Effector memory CD4-positive, alpha-beta T cell (primary cell): Measurements from ENCODE around the gene MTSS2.
"Not testable (repeated sequence)": the region's sequence is repeated elsewhere in the genome, so short reads cannot be mapped to it uniquely, and the experiment has no call there.

Experiments used
- DNase-seq, 3 donors: peaks; one replicate each; pipeline ENCODE4 v3.0.0-alpha.2; 2020
- H3K27ac ChIP-seq: 2 replicates; pipeline ENCODE4 v1.7.0; 2013; ENCODE audit warnings: mild to moderate bottlenecking, low read length, moderate library complexity; ENCODE audit not compliant: insufficient read depth, poor library complexity, severe bottlenecking
- H3K27me3 ChIP-seq: replicated peaks from 2 replicates; pipeline ENCODE4 v1.7.0; 2013; ENCODE audit warnings: mild to moderate bottlenecking, low read length; ENCODE audit not compliant: insufficient read depth, control insufficient read depth, poor library complexity, severe bottlenecking
- H3K36me3 ChIP-seq: 2 replicates; pipeline ENCODE4 v1.7.0; 2013; ENCODE audit warnings: mild to moderate bottlenecking, low read length, moderate library complexity; ENCODE audit not compliant: control insufficient read depth, insufficient read depth
- H3K4me1 ChIP-seq: 2 replicates; pipeline ENCODE4 v1.7.0; 2013; ENCODE audit warnings: low read length, mild to moderate bottlenecking; ENCODE audit not compliant: control insufficient read depth, insufficient read depth, poor library complexity, severe bottlenecking
- H3K4me3 ChIP-seq: 2 replicates; pipeline ENCODE4 v1.7.0; 2013; ENCODE audit warnings: low read length, low read depth, mild to moderate bottlenecking; ENCODE audit not compliant: insufficient read depth, poor library complexity, severe bottlenecking
- H3K9me3 ChIP-seq: 2 replicates; pipeline ENCODE4 v1.7.0; 2013; ENCODE audit warnings: mild to moderate bottlenecking, low read length, moderate library complexity; ENCODE audit not compliant: control insufficient read depth

MTSS2 gene

DNA sequence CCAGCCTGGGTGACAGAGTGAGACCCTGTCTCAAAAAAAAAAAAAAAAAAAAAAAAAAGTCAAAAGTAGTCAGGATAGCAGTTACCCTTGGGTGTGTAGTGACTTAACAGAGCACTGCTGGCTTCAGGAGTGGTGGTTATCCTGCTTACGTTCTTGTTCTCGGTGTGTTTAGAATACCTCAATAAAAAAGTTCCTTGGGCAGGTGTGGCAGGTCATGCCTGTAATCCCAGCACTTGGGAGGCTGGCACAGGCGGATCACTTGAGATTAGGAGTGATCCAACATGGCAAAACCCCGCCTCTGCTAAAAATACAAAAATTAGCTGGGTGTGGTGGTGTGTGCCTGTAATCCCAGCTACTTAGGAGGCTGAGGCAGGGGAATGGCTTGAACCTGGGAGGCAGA, 14.9 kb downstream of the MTSS2 start:
- H3K27me3 ChIP-seq, DNase-seq, H3K4me3 ChIP-seq, H3K27ac ChIP-seq, H3K36me3 ChIP-seq, H3K9me3 ChIP-seq, H3K4me1 ChIP-seq: not testable (repeated sequence)

DNA sequence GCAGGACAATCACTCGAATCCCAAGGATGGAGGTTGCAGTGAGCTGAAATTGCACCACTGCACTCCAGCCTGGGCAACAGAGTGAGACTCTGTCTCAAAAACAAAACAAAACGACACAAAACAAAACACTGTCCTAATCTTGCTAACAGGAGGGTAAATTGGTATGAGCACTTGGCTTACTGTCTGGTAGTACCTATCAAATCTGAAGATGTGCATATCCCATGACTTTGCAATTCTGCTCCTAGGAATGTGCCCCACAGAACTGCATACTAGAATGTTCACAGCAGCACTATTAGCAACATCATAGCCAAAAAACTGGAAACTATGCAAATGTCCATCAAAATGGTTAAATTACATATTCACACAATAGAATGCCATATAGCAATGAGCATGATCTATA, 15.7 kb downstream of the MTSS2 start:
- no peaks in the 10 kb centered on the region for H3K4me1 ChIP-seq

DNA sequence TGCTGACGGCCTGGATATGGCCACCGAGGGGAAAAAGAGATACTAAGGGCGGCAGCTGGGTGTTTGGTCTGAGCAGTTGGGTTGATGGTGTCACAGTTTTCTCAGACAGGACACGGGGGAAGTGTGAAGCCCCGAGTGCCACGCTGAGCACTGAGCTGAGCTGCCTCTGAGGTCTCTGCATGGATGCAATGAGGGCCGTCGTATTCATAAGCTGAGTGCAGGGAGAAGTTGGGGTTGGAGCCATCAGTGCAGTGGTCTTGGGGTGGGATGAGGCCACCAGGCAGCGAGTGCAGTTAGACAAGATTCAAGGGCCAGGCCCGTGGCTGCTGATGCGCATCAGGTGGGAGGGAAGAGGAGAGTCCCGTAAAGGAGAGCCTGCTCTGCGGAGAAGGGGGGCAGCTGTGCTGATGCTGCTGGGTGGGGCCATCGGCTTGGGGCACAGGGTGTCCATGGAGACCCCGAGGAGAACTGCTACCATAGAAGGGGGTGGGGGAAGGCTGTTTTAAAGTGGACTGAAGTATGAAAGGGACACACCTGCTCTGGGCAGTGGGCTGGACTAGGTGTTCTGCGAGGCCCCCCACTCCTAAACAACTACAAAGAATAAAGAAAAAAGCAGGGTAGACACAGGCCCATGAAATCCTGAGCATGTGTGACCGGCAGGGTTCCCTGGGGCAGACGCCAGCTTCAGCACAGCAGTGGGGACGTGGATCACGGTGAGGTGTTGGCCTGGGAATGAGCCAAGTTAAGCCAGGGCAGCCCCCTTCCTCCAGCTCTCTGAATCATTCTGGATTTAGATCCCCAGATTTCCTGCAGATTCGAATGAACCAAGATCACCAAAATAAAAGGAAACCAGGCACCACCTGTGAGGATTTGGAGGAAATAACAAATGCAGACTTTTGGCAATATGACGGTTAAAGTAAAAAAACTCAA, 19.8 kb downstream of the MTSS2 start:
- Histone ChIP-seq H3K36me3 (no peaks in the 10 kb centered on the region), H3K27me3 (no peaks in the 10 kb centered on the region), H3K4me3 (no peak overlapping the region), H3K9me3 (no peaks in the 10 kb centered on the region), H3K4me1 (no peaks in the 10 kb centered on the region), H3K27ac (no peak overlapping the region)
- DNase-seq: no peak

More for the DNA sequence above, 15.7 kb downstream of the MTSS2 start:
- no peaks in the 10 kb centered on the region for H3K27me3 ChIP-seq
- no peak overlapping the region for H3K4me3 ChIP-seq
- no peak for DNase-seq
- no peaks in the 10 kb centered on the region for H3K36me3 ChIP-seq
- no peak overlapping the region for H3K27ac ChIP-seq
- H3K9me3 ChIP-seq: no peaks in the 10 kb centered on the region

DNA sequence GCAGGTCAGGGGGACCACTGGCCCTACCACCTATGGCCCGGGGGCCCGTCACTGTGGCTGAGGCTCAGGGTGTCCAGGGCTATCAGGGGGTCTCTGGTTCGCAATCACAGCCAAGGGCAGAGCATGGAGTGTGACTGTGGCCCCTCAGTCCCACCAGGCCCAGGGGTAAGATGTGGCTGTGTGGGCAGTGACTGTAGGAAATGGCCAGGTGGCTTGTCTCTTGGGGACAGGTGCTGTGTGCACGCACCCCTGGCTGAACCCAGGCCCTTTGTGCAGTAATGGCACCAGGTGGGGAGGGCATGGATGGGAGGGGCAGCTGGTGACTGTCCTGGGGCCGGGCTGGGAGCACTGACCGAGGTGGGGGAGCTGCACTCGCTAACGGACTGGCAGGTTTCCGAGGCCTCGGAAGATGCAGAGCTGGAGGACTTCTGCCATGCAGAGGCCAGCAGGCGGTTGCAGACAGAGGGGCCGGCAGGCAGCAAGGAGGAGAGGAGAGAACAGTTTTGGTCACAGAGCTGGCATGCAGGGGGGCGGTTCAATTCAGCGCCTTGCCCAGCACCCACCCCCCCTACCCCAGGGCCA, 20.6 kb downstream of the MTSS2 start:
- DNase-seq: no peak
- H3K27me3 ChIP-seq: no peaks in the 10 kb centered on the region
- H3K27ac ChIP-seq: no peak overlapping the region
- H3K4me3 ChIP-seq: no peak overlapping the region
- H3K4me1 ChIP-seq: no peaks in the 10 kb centered on the region
- no peaks in the 10 kb centered on the region for H3K36me3 ChIP-seq
- H3K9me3 ChIP-seq: no peaks in the 10 kb centered on the region

DNA sequence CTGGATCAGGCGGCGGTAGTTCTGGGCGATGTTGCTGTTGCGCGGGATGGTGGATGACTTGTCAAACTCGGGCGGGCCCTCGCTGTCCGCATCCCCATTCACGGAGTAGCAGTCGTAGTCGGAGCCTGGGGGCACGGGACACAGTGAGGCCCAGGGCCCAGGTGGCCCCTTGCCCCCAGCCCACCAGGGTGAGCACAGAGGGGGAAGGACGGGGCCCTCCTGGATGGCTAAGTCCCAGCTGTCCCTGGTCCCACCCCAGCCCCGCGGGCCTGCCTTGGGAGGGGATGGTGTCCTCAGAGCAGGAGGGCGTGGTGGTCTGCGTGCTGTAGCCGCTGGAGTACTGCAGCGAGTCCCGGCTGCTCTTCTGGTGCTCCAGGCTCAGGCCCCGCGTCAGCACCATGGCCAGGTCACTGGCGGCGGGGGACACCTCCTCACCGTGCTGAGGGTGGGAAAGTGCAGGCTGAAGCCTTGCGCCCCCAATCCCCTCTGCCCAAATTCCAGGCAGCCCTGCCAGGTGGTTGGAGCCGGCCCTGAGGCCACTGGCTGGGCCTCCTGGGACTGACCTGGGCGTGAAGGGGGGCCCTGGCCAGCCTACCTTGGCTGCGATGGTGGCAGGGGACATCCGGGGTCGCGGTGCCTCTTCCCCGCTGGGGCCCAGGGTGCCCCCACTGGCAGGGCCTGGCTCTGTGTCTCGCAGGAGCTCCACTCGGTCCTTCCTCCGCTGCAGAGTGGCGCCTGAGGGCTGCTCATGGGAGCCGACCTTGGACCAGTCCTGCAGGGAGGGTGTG, 21.3 kb downstream of the MTSS2 start:
- no peaks in the 10 kb centered on the region for H3K36me3 ChIP-seq

DNA sequence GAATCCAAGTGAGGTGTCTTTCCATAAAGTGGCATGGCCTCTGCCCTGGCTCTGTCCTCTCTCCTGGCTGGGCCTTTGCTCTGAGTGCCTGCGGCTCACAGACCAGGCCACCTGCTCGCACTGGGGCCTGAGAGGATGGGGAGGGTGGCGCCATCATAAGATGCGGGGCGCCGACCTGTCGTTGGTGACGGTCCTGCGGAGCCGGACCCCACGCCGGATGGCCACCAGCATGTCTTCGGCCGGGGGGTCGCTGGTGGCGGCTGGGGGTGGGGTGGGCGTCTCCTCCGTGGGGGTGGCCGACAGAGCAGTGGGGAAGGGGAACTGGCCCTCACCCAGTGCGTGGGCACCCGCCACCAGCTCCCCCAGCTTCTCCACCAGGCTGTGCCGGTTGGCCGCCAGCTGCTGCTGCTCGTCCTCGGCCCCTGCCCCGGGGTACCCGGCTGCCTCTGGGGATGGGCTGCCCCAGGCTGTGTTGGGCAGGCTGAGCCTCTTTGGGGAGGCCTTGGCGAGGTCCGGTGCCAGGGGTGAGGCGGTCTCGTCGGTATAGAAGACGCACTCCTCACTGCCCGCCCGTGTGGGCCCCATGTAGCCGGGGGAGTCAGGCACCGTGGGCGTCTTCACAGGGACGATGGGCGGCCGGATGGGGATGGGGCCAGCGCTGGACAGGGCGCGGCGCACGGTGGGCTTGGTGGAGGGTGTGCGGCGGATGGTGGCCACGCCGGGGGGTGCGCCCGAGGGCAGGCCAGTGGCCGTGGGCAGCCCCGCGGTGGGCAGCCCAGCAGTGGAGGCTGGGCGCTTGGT, 22.1 kb downstream of the MTSS2 start:
- Histone ChIP-seq H3K27ac (no peak overlapping the region), H3K27me3 (no peaks in the 10 kb centered on the region), H3K4me1 (no peaks in the 10 kb centered on the region), H3K9me3 (no peaks in the 10 kb centered on the region), H3K4me3 (no peak overlapping the region), H3K36me3 (no peaks in the 10 kb centered on the region)
- no peak for DNase-seq

More for the DNA sequence above, 21.3 kb downstream of the MTSS2 start:
- Histone ChIP-seq H3K9me3 (no peaks in the 10 kb centered on the region), H3K27ac (no peak overlapping the region), H3K27me3 (no peaks in the 10 kb centered on the region), H3K4me3 (no peak overlapping the region), H3K4me1 (no peaks in the 10 kb centered on the region)
- DNase-seq: no peak

DNA sequence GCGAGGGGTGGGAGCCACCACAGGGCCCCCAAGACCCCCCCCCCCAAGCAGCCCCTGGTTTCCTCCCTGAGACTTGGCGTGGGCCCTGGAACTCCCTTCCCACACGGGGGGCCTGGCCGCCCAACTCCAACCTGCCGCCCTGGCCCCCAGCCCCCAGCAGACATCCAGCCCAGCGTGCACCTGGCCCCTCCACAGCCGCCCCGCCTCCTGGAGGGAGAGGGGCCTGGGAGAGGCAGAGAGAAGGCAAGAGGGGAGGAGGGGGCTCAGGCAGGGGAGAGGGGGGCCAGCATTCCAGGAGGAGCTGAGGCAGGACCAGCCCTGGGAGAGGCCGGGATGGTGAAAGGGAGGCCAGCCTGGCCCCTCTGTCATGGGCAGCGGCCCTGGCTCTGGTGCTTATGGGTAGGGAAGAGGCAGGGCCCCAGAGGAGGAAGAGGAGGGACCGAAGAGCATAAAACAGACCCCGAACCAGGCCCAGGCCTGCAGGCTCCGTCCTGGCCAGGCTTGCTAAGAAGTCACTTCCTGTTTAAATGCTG, 22.8 kb downstream of the MTSS2 start:
- Histone ChIP-seq H3K4me3 (no peak overlapping the region), H3K27ac (no peak overlapping the region), H3K36me3 (no peaks in the 10 kb centered on the region), H3K27me3 (no peaks in the 10 kb centered on the region), H3K4me1 (no peaks in the 10 kb centered on the region), H3K9me3 (no peaks in the 10 kb centered on the region)
- DNase-seq: no peak

DNA sequence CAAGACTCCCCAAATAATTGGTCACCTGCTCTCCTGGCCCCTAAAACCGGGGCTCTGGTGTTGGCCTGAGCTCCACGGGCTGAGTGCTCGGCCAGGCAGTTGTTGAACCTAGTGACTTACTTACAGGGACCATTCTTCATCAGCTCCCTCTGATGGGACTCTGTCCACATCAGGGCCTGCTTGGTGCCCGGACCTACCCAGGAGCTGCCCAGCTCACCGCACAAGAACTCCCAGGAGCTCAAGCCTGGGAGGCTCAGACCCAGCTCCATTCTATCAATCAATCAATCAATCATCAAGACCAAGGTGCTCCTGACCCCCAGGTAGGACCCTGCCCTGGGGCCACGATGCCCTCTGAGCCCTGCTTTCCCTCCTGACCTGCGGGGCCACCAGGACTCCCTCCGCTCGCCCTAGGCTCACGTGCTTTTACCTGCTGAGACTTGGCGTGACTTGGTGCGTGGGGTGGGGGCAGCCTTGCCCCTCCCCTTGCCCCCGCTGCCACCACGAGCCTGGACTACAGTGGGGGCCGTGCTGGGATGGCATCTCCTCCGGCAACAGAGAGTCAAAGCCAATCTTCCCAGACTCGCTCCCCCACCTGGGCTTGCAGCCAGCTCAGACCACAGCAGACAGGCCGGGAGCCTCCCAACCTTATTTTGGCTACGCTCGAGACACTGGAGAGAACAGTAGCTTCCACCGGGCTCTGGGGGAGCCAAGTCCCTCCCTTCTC, 23.8 kb downstream of the MTSS2 start:
- Histone ChIP-seq H3K27ac (no peak overlapping the region), H3K4me3 (no peak overlapping the region), H3K36me3 (no peaks in the 10 kb centered on the region), H3K9me3 (no peaks in the 10 kb centered on the region), H3K27me3 (no peaks in the 10 kb centered on the region), H3K4me1 (no peaks in the 10 kb centered on the region)
- no peak for DNase-seq

DNA sequence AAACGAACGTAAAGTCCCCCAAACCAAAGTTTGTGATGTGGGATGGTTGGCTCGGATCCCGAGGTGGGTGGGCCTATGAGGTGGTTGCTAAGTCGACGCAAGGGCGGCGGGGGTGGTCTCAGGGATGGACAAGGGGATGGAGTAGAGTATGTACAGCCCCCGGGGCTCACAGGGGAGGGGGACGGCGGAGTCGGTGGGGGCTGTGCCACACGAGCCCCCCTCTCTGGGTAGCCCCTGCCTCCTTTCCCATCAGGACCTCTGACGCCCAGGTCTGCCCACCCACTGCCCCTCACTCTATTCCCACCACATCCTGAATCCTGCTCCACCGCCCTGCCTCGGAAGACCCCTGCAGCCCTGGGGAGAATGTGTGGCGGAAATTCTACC, 24.3 kb downstream of the MTSS2 start:
- no peak overlapping the region for H3K27ac ChIP-seq
- no peaks in the 10 kb centered on the region for H3K27me3 ChIP-seq
- no peak overlapping the region for H3K4me3 ChIP-seq
- no peaks in the 10 kb centered on the region for H3K9me3 ChIP-seq
- no peak for DNase-seq
- no peaks in the 10 kb centered on the region for H3K36me3 ChIP-seq
- no peaks in the 10 kb centered on the region for H3K4me1 ChIP-seq
